HCT116 (cell line): Measurements from ENCODE around the gene RAP1GAP2. TPM values are rescaled to one million over a fixed set of nuclear protein-coding genes. Genes with fewer than 3 reads are reported as not detected.

Experiments used
- ATAC-seq: fragments of 200-7000 bp; cut with Tn5 transposase; 2 replicates; pipeline ENCODE4 v1.9.1; 2020; ENCODE audit warnings: mild to moderate bottlenecking, moderate library complexity
- BruUV-seq: library from RNA; stranded (reverse); fragments of 400-500 nt; replicated peaks from 2 replicates; lab custom pipeline; 2021; lab: Mats Ljungman, UMichigan
- CTCF ChIA-PET: fragments of 300-600 bp; sonication (Branson Sonifier 250); formaldehyde crosslinking; loops from one replicate; lab custom pipeline; 2021; ENCODE audit warnings: antibody characterized with exemption; lab: Charles Lee
- POLR2A ChIA-PET: fragments of 300-600, 350-600 bp; sonication (Branson Sonifier 250); formaldehyde crosslinking; loops from one replicate; lab custom pipeline; 2021; ENCODE audit warnings: antibody characterized with exemption; lab: Charles Lee
- RAD21 ChIA-PET, 2 experiments: fragments of 300-600 bp; sonication (Branson Sonifier 250); formaldehyde crosslinking; loops; one replicate each; lab custom pipeline; 2023; ENCODE audit warnings: low total read pairs in 2 of 2; ENCODE audit not compliant: uncharacterized antibody in 2 of 2, unreplicated experiment in 2 of 2, low non-redundant PET in 1 of 2; lab: Charles Lee
- DNase-seq: peaks from one replicate; pipeline ENCODE4 v3.0.0-alpha.2; 2010; ENCODE audit warnings: low read depth, low spot score
- H2AFZ ChIP-seq: fragments of 200-600 bp; shearing (Covaris generic), sonication (generic); 2 replicates; pipeline ENCODE4 v1.6.1; 2017; ENCODE audit warnings: low read depth, mixed run types, mixed read lengths, antibody characterized with exemption, low read length; ENCODE audit not compliant: poor library complexity, severe bottlenecking
- H3K27ac ChIP-seq: 2 replicates; pipeline ENCODE4 v1.5.1; 2012; ENCODE audit warnings: low read depth, low read length
- H3K27me3 ChIP-seq: fragments of 200-600 bp; sonication (generic); 2 replicates; pipeline ENCODE4 v1.6.1; 2016; ENCODE audit warnings: mixed run types, low read length, mixed read lengths; ENCODE audit not compliant: insufficient read depth
- H3K36me3 ChIP-seq, 2 experiments: fragments of 200-500 bp in 1 of 2; fragments of 200-600 bp in 1 of 2; sonication (Bioruptor generic) in 1 of 2; sonication (generic) in 1 of 2; 2 replicates each; pipeline versions ENCODE4 v1.5.1 to v1.6.1; 2014 to 2016; ENCODE audit warnings: low read length in 2 of 2, inconsistent platforms in 1 of 2, mixed read lengths in 1 of 2, mixed run types in 1 of 2; ENCODE audit not compliant: insufficient read depth in 2 of 2, control insufficient read depth in 1 of 2
- H3K4me1 ChIP-seq, 2 experiments: fragments of 200-600 bp in 1 of 2; sonication (generic) in 1 of 2; 2 replicates each; pipeline versions ENCODE4 v1.5.1 to v1.6.1; 2012 to 2017; ENCODE audit warnings: low read length in 2 of 2, inconsistent platforms in 1 of 2, mild to moderate bottlenecking in 1 of 2, mixed read lengths in 1 of 2, mixed run types in 1 of 2, moderate library complexity in 1 of 2; ENCODE audit not compliant: insufficient read depth in 2 of 2, control insufficient read depth in 1 of 2
- H3K4me2 ChIP-seq: fragments of 200-600 bp; sonication (generic); 2 replicates; pipeline ENCODE4 v1.6.1; 2017; ENCODE audit warnings: mixed run types, low read length, mixed read lengths
- H3K4me3 ChIP-seq, 2 experiments: fragments of 200-600 bp in 1 of 2; sonication (generic) in 1 of 2; replicated peaks in 1 of 2; 2 replicates each; pipeline ENCODE4 v1.5.1; 2011 to 2016; ENCODE audit warnings: low read length in 2 of 2, control low read depth in 1 of 2, low read depth in 1 of 2, mild to moderate bottlenecking in 1 of 2, mixed read lengths in 1 of 2, mixed run types in 1 of 2
- H3K79me2 ChIP-seq: fragments of 200-600 bp; sonication (generic); 2 replicates; pipeline ENCODE4 v1.6.1; 2017; ENCODE audit warnings: mild to moderate bottlenecking, mixed run types, low read length, moderate library complexity, mixed read lengths; ENCODE audit not compliant: insufficient read depth
- H3K9ac ChIP-seq: fragments of 200-600 bp; sonication (generic); 2 replicates; pipeline ENCODE4 v1.6.1; 2016; ENCODE audit warnings: low read length, mixed read lengths
- H3K9me2 ChIP-seq: fragments of 200-600 bp; sonication (generic), shearing (Covaris generic); 2 replicates; pipeline ENCODE4 v1.6.1; 2017; ENCODE audit warnings: mixed run types, mild to moderate bottlenecking, moderate library complexity; ENCODE audit not compliant: insufficient read depth
- H3K9me3 ChIP-seq, 2 experiments: fragments of 200-500 bp in 1 of 2; fragments of 200-600 bp in 1 of 2; sonication (Bioruptor generic) in 1 of 2; sonication (generic) in 1 of 2; 2 replicates each; pipeline ENCODE4 v1.6.1; 2014 to 2017; ENCODE audit warnings: low read length in 2 of 2, mixed read lengths in 2 of 2, inconsistent platforms in 1 of 2, low read depth in 1 of 2, mild to moderate bottlenecking in 1 of 2, mixed run types in 1 of 2, moderate library complexity in 1 of 2; ENCODE audit not compliant: control insufficient read depth in 1 of 2, insufficient read depth in 1 of 2
- H4K20me1 ChIP-seq: fragments of 200-600 bp; sonication (generic), shearing (Covaris generic); 2 replicates; pipeline ENCODE4 v1.6.1; 2017; ENCODE audit warnings: mixed run types, mild to moderate bottlenecking, moderate library complexity; ENCODE audit not compliant: insufficient read depth
- CBX3 ChIP-seq: IDR thresholded peaks from 2 replicates; pipeline ENCODE4 v1.6.1; 2012; ENCODE audit warnings: low read depth
- ELF1 ChIP-seq: IDR thresholded peaks from 2 replicates; pipeline ENCODE4 v1.6.1; 2012; ENCODE audit warnings: low read depth, borderline replicate concordance
- RAD21 ChIP-seq: IDR thresholded peaks from 2 replicates; pipeline ENCODE4 v1.6.1; 2012; ENCODE audit warnings: low read depth, mild to moderate bottlenecking
- SRF ChIP-seq: IDR thresholded peaks from 2 replicates; pipeline ENCODE4 v1.6.1; 2012; ENCODE audit warnings: low read depth
- YY1 ChIP-seq: IDR thresholded peaks from 2 replicates; pipeline ENCODE4 v1.6.1; 2011; ENCODE audit warnings: low read length, low read depth, moderate library complexity, mild to moderate bottlenecking; ENCODE audit not compliant: insufficient replicate concordance; ENCODE audit errors: extremely low read depth
- ZNF274 ChIP-seq: fragments of 200-500 bp; sonication (Bioruptor generic); IDR thresholded peaks from 2 replicates; pipeline ENCODE4 v1.6.1; 2014; ENCODE audit warnings: mild to moderate bottlenecking, low read depth, low read length, inconsistent platforms
- intact Hi-C: fragments of 100-400 bp; cut with micrococcal nuclease; formaldehyde crosslinking; loops from 2 replicates; pipeline ENCODE4 v1.10.0; 2022
- total RNA-seq: library from RNA; stranded (reverse); gene quantifications from one replicate; pipeline ENCODE4 v1.2.1, GENCODE V29; 2021; ENCODE audit not compliant: unreplicated experiment
- TF ChIP-seq, protein P1 (sequence below), 3 experiments: fragments of 200-600 bp in 1 of 3; sonication (generic) in 1 of 3; IDR thresholded peaks in 2 of 3; conservative IDR thresholded peaks in 1 of 3; 2 replicates each; pipeline ENCODE4 v1.5.1; 2012 to 2017; ENCODE audit warnings: low read depth in 2 of 3, low read length in 2 of 3, antibody characterized with exemption in 1 of 3, borderline replicate concordance in 1 of 3, control low read depth in 1 of 3, mild to moderate bottlenecking in 1 of 3, mixed read lengths in 1 of 3, mixed run types in 1 of 3, moderate library complexity in 1 of 3; ENCODE audit not compliant: insufficient read depth in 1 of 3
- TF ChIP-seq, protein P2 (sequence below): IDR thresholded peaks from 2 replicates; pipeline ENCODE4 v1.6.1; 2011; ENCODE audit warnings: mild to moderate bottlenecking, low read length, moderate library complexity; ENCODE audit not compliant: insufficient replicate concordance; ENCODE audit errors: extremely low read depth
- TF ChIP-seq, protein P3 (sequence below): IDR thresholded peaks from 2 replicates; pipeline ENCODE4 v1.6.1; 2012; ENCODE audit warnings: low read depth

The RAP1GAP2 gene
- total RNA-seq, 1 experiment from 2014 or later, result 54.6 TPM

DNA sequence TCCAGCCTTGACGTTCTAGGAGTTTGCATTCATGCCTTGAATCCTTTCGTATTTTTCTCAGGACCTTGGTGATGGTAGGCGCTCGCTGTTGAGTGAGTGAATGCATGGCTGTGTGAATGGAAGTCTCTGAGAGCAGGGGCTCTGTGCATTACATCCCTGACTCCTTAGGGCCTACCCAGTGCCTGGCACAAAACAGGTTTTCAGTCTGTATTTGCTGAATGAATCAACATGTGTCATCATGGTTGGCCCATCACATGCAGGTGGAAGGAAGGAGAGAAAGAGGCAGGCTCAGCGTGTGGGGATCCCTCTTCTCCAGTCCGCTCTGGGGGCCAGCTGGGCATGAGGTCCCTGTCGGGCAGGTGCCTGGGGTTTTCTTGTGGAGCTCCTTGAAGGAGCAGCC, 8.7 kb downstream of the RAP1GAP2 start:
- no peak for ATAC-seq
- no TSS peak for BruUV-seq
- Histone ChIP-seq H3K27ac (no peak overlapping the region), H3K79me2 (no peaks in the 10 kb centered on the region)
- TF ChIP-seq RAD21, result no peak
- TF ChIP-seq, protein P1, sequence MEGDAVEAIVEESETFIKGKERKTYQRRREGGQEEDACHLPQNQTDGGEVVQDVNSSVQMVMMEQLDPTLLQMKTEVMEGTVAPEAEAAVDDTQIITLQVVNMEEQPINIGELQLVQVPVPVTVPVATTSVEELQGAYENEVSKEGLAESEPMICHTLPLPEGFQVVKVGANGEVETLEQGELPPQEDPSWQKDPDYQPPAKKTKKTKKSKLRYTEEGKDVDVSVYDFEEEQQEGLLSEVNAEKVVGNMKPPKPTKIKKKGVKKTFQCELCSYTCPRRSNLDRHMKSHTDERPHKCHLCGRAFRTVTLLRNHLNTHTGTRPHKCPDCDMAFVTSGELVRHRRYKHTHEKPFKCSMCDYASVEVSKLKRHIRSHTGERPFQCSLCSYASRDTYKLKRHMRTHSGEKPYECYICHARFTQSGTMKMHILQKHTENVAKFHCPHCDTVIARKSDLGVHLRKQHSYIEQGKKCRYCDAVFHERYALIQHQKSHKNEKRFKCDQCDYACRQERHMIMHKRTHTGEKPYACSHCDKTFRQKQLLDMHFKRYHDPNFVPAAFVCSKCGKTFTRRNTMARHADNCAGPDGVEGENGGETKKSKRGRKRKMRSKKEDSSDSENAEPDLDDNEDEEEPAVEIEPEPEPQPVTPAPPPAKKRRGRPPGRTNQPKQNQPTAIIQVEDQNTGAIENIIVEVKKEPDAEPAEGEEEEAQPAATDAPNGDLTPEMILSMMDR (IDR thresholded peaks at IDR 0.05 in 2 of 3, conservative IDR thresholded peaks at IDR 0.05 in 1 of 3; ENCODE audit: borderline replicate concordance in 1 of 3, insufficient read depth in 1 of 3, low read depth in 2 of 3, low read length in 2 of 3), result no peak
- TF ChIP-seq, all 23 proteins: peak for 0
- no peaks in the 10 kb centered on the region for H3K9me2 ChIP-seq
- H3K36me3 ChIP-seq, result no peaks in the 10 kb centered on the region
- H3K4me1 ChIP-seq, result peaks cover 0 to 15% of the 10 kb centered on the region in 2 experiments; a peak in 2 of 4 replicates
- H3K4me2 ChIP-seq, result no peak overlapping the region
- no peak overlapping the region for H3K9ac ChIP-seq
- no peaks in the 10 kb centered on the region for H4K20me1 ChIP-seq
- ChIA-PET CTCF (no interaction called here), POLR2A (no interaction called here), RAD21 (no interaction called here)
- intact Hi-C loops, result no loop called here
- H3K9me3 ChIP-seq, result no peaks in the 10 kb centered on the region
- no peaks in the 10 kb centered on the region for H3K27me3 ChIP-seq
- no peak overlapping the region for H3K4me3 ChIP-seq
- no peak for DNase-seq
- no peak overlapping the region for H2AFZ ChIP-seq

DNA sequence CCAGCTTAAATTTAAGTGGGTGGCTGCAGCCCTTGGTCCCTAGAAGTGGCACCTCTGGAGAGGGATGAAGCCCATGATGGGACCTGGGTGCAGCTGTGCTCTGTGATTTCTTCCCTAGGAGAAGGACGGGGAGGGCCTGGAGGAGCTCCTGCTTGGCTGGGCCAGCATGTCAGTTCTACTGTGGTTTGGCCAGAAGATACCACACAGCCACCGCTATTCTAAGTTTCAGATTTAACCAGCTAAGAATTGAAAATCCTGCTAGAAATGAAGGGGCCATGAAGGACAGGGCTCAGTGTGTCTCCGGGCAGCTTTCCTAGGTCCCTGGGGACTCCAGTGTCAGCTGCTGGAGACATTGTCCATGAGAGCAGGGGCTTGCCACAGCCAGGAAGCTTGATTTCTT, 9.7 kb downstream of the RAP1GAP2 start:
- H2AFZ ChIP-seq, result no peak overlapping the region
- ChIA-PET CTCF (no interaction called here), RAD21 (no interaction called here)
- ATAC-seq (no peak), DNase-seq (no peak)
- no peaks in the 10 kb centered on the region for H3K27me3 ChIP-seq
- peaks cover 0 to 15% of the 10 kb centered on the region in 2 experiments; a peak in 2 of 4 replicates for H3K4me1 ChIP-seq
- H3K4me2 ChIP-seq, result no peak overlapping the region
- intact Hi-C loops, result no loop called here
- TF ChIP-seq, protein P2, sequence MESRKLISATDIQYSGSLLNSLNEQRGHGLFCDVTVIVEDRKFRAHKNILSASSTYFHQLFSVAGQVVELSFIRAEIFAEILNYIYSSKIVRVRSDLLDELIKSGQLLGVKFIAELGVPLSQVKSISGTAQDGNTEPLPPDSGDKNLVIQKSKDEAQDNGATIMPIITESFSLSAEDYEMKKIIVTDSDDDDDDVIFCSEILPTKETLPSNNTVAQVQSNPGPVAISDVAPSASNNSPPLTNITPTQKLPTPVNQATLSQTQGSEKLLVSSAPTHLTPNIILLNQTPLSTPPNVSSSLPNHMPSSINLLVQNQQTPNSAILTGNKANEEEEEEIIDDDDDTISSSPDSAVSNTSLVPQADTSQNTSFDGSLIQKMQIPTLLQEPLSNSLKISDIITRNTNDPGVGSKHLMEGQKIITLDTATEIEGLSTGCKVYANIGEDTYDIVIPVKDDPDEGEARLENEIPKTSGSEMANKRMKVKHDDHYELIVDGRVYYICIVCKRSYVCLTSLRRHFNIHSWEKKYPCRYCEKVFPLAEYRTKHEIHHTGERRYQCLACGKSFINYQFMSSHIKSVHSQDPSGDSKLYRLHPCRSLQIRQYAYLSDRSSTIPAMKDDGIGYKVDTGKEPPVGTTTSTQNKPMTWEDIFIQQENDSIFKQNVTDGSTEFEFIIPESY, result no peak
- TF ChIP-seq SRF (no peak), ELF1 (no peak), ZNF274 (no peak), CBX3 (no peak), YY1 (no peak)
- TF ChIP-seq, protein P3, sequence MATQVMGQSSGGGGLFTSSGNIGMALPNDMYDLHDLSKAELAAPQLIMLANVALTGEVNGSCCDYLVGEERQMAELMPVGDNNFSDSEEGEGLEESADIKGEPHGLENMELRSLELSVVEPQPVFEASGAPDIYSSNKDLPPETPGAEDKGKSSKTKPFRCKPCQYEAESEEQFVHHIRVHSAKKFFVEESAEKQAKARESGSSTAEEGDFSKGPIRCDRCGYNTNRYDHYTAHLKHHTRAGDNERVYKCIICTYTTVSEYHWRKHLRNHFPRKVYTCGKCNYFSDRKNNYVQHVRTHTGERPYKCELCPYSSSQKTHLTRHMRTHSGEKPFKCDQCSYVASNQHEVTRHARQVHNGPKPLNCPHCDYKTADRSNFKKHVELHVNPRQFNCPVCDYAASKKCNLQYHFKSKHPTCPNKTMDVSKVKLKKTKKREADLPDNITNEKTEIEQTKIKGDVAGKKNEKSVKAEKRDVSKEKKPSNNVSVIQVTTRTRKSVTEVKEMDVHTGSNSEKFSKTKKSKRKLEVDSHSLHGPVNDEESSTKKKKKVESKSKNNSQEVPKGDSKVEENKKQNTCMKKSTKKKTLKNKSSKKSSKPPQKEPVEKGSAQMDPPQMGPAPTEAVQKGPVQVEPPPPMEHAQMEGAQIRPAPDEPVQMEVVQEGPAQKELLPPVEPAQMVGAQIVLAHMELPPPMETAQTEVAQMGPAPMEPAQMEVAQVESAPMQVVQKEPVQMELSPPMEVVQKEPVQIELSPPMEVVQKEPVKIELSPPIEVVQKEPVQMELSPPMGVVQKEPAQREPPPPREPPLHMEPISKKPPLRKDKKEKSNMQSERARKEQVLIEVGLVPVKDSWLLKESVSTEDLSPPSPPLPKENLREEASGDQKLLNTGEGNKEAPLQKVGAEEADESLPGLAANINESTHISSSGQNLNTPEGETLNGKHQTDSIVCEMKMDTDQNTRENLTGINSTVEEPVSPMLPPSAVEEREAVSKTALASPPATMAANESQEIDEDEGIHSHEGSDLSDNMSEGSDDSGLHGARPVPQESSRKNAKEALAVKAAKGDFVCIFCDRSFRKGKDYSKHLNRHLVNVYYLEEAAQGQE, result no peak
- TF ChIP-seq, all 23 proteins: peak for 0
- Histone ChIP-seq H3K9me3 (no peaks in the 10 kb centered on the region), H4K20me1 (no peaks in the 10 kb centered on the region), H3K27ac (no peak overlapping the region), H3K4me3 (no peak overlapping the region), H3K79me2 (no peaks in the 10 kb centered on the region), H3K9ac (no peak overlapping the region), H3K36me3 (no peaks in the 10 kb centered on the region), H3K9me2 (no peaks in the 10 kb centered on the region)
- POLR2A ChIA-PET, result no interaction called here
- BruUV-seq, result no TSS peak
